HepG2 (cell line): ENCODE results near the gene PCDHGB7.

Source experiments
- ATF4 ChIP-seq, 2 experiments: fragments of 450-650 bp in 1 of 2; sonication (generic) in 1 of 2; formaldehyde crosslinking; IDR thresholded peaks; 2 replicates each; pipeline versions ENCODE4 v1.5.0 to v1.8.0; 2020 to 2022; ENCODE audit warnings: mild to moderate bottlenecking in 1 of 2, missing genetic modification reagents in 1 of 2
- E2F2 ChIP-seq: sonication (generic); formaldehyde crosslinking; IDR thresholded peaks from 2 replicates; pipeline ENCODE4 v1.4.0; 2020; ENCODE audit warnings: missing genetic modification reagents, borderline replicate concordance
- FOXP4 ChIP-seq: sonication (generic); formaldehyde crosslinking; IDR thresholded peaks from 2 replicates; pipeline ENCODE4 v1.4.0; 2020; ENCODE audit warnings: missing genetic modification reagents
- HOXA9 ChIP-seq: sonication (generic); formaldehyde crosslinking; IDR thresholded peaks from 2 replicates; pipeline ENCODE4 v1.8.1; 2022; ENCODE audit warnings: missing genetic modification reagents, mild to moderate bottlenecking, moderate library complexity, borderline replicate concordance
- YY1 ChIP-seq: IDR thresholded peaks from 2 replicates; pipeline ENCODE4 v1.6.1; 2011; ENCODE audit warnings: low read length, low read depth, moderate library complexity, mild to moderate bottlenecking; ENCODE audit not compliant: insufficient read depth, insufficient replicate concordance
- ZHX2 ChIP-seq, 2 experiments: sonication (generic) in 1 of 2; formaldehyde crosslinking in 1 of 2; IDR thresholded peaks; 2 replicates each; pipeline versions ENCODE4 v1.6.1 to v1.9.0; 2014 to 2022; ENCODE audit warnings: antibody characterized with exemption in 1 of 2, borderline replicate concordance in 1 of 2, inconsistent platforms in 1 of 2, low read depth in 1 of 2, missing genetic modification reagents in 1 of 2
- ZNF431 ChIP-seq: sonication (generic); formaldehyde crosslinking; IDR thresholded peaks from 2 replicates; pipeline ENCODE4 v1.9.0; 2022; ENCODE audit warnings: missing genetic modification reagents, low read depth, mild to moderate bottlenecking, borderline replicate concordance
- ZNF557 ChIP-seq: sonication (generic); formaldehyde crosslinking; IDR thresholded peaks from 2 replicates; pipeline ENCODE4 v1.4.0; 2020; ENCODE audit warnings: missing genetic modification reagents
- ZNF660 ChIP-seq: sonication (generic); formaldehyde crosslinking; IDR thresholded peaks from 2 replicates; pipeline ENCODE4 v1.5.1; 2020; ENCODE audit warnings: mild to moderate bottlenecking, low read depth, missing genetic modification reagents, borderline replicate concordance
- TF ChIP-seq, protein P1 (sequence below): conservative IDR thresholded peaks from 2 replicates; pipeline ENCODE4 v1.6.1; 2018; ENCODE audit warnings: missing genetic modification reagents
- TF ChIP-seq, protein P2 (sequence below): sonication (generic); formaldehyde crosslinking; IDR thresholded peaks from 2 replicates; pipeline ENCODE4 v1.5.0; 2020; ENCODE audit warnings: mild to moderate bottlenecking, missing genetic modification reagents, borderline replicate concordance

- TF ChIP-seq ZNF660 (CRISPR knock-in tag) = no peak
- TF ChIP-seq ZHX2 (IDR thresholded peaks at IDR 0.05; ENCODE audit: low read depth) = no peak
- no peak for TF ChIP-seq ZHX2 (CRISPR knock-in tag; IDR thresholded peaks at IDR 0.05; ENCODE audit: borderline replicate concordance)
- TF ChIP-seq E2F2 (CRISPR knock-in tag) = no peak
- TF ChIP-seq, protein P1, sequence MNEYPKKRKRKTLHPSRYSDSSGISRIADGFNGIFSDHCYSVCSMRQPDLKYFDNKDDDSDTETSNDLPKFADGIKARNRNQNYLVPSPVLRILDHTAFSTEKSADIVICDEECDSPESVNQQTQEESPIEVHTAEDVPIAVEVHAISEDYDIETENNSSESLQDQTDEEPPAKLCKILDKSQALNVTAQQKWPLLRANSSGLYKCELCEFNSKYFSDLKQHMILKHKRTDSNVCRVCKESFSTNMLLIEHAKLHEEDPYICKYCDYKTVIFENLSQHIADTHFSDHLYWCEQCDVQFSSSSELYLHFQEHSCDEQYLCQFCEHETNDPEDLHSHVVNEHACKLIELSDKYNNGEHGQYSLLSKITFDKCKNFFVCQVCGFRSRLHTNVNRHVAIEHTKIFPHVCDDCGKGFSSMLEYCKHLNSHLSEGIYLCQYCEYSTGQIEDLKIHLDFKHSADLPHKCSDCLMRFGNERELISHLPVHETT (CRISPR knock-in tag) = no peak
- TF ChIP-seq HOXA9 (CRISPR knock-in tag) = no peak
- no peak for TF ChIP-seq ZNF557 (CRISPR knock-in tag)
- TF ChIP-seq FOXP4 (CRISPR knock-in tag) = no peak
- no peak for TF ChIP-seq YY1
- TF ChIP-seq, protein P2, sequence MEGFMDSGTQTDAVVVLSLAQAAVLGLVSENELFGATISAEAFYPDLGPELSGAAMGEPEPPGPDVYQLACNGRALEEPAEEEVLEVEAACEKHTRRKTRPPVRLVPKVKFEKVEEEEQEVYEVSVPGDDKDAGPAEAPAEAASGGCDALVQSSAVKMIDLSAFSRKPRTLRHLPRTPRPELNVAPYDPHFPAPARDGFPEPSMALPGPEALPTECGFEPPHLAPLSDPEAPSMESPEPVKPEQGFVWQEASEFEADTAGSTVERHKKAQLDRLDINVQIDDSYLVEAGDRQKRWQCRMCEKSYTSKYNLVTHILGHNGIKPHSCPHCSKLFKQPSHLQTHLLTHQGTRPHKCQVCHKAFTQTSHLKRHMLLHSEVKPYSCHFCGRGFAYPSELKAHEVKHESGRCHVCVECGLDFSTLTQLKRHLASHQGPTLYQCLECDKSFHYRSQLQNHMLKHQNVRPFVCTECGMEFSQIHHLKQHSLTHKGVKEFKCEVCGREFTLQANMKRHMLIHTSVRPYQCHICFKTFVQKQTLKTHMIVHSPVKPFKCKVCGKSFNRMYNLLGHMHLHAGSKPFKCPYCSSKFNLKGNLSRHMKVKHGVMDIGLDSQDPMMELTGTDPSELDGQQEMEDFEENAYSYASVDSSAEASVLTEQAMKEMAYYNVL = no peak
- TF ChIP-seq ATF4 (CRISPR knock-in tag; IDR thresholded peaks at IDR 0.05) = no peak
- TF ChIP-seq ZNF431 = no peak
Observed at GRCh38 chr5:141412854-141413539, 4.5 kb upstream of the PCDHGB7 start, which contains the start of gene PCDHGA10.
